IMR-90 (cell line): ENCODE results near the gene CD300H. TPM values are rescaled to one million over a fixed set of nuclear protein-coding genes. Genes with fewer than 3 reads are reported as not detected.

ENCODE experiments used
- ATAC-seq: fragments of 200-7000 bp; cut with Tn5 transposase; 2 replicates; pipeline ENCODE4 v1.9.1; 2020; ENCODE audit warnings: low read depth, mild to moderate bottlenecking, moderate library complexity
- BruUV-seq: library from RNA; stranded (reverse); fragments of 400-500 nt; replicated peaks from 2 replicates; lab custom pipeline; 2021; lab: Mats Ljungman, UMichigan
- CTCF ChIA-PET: fragments of 300-600 bp; formaldehyde crosslinking; extraction: SDS; loops from one replicate; lab custom pipeline; 2021; ENCODE audit warnings: antibody characterized with exemption; lab: Yijun Ruan, JAX
- POLR2A ChIA-PET: fragments of 300-600 bp; sonication (Branson Sonifier 250); formaldehyde crosslinking; loops from one replicate; lab custom pipeline; 2022; ENCODE audit warnings: antibody characterized with exemption; ENCODE audit not compliant: unreplicated experiment; lab: Charles Lee
- DNase-seq: peaks from one replicate; pipeline ENCODE4 v3.0.0; 2013
- H2AFZ ChIP-seq: replicated peaks from 2 replicates; pipeline ENCODE3; 2013; ENCODE audit warnings: low read length, mild to moderate bottlenecking; ENCODE audit not compliant: poor library complexity
- H2AK5ac ChIP-seq: 2 replicates; pipeline ENCODE4 v1.6.1; 2013; ENCODE audit warnings: low read depth, low read length, inconsistent platforms
- H2AK9ac ChIP-seq: replicated peaks from 2 replicates; pipeline ENCODE3; 2013; ENCODE audit warnings: mild to moderate bottlenecking, low read depth, low read length, moderate library complexity; ENCODE audit not compliant: poor library complexity
- H2BK120ac ChIP-seq: 2 replicates; pipeline ENCODE4 v1.6.1; 2013; ENCODE audit warnings: low read depth, low read length, inconsistent platforms
- H2BK15ac ChIP-seq: 3 replicates; pipeline ENCODE4 v1.6.1; 2013; ENCODE audit warnings: low read depth, low read length, inconsistent platforms
- H2BK20ac ChIP-seq: 2 replicates; pipeline ENCODE4 v1.6.1; 2013; ENCODE audit warnings: low read depth, mild to moderate bottlenecking, inconsistent platforms, low read length, moderate library complexity
- H2BK5ac ChIP-seq: 2 replicates; pipeline ENCODE4 v1.6.1; 2013; ENCODE audit warnings: mild to moderate bottlenecking, low read depth, low read length, inconsistent platforms; ENCODE audit not compliant: poor library complexity, severe bottlenecking
- H3K14ac ChIP-seq: replicated peaks from 2 replicates; pipeline ENCODE4 v1.6.1; 2013; ENCODE audit warnings: low read depth, low read length, inconsistent platforms
- H3K18ac ChIP-seq: 2 replicates; pipeline ENCODE4 v1.6.1; 2013; ENCODE audit warnings: low read depth, low read length, control low read depth
- H3K23ac ChIP-seq: 2 replicates; pipeline ENCODE4 v1.6.1; 2013; ENCODE audit warnings: low read depth, low read length, inconsistent platforms
- H3K27ac ChIP-seq: 2 replicates; pipeline ENCODE4 v1.5.1; 2013; ENCODE audit warnings: mild to moderate bottlenecking, control low read depth, low read length; ENCODE audit not compliant: insufficient read depth
- H3K27me3 ChIP-seq: 2 replicates; pipeline ENCODE4 v1.6.1; 2013; ENCODE audit warnings: low read length; ENCODE audit not compliant: control insufficient read depth, insufficient read depth
- H3K36me3 ChIP-seq: 2 replicates; pipeline ENCODE4 v1.6.1; 2013; ENCODE audit warnings: low read length, mixed read lengths; ENCODE audit not compliant: control insufficient read depth, insufficient read depth
- H3K4ac ChIP-seq: 2 replicates; pipeline ENCODE4 v1.6.1; 2013; ENCODE audit warnings: low read depth, low read length, inconsistent platforms
- H3K4me1 ChIP-seq: 2 replicates; pipeline ENCODE4 v1.6.1; 2013; ENCODE audit warnings: low read length, mixed read lengths; ENCODE audit not compliant: control insufficient read depth, insufficient read depth
- H3K4me2 ChIP-seq: 2 replicates; pipeline ENCODE4 v1.6.1; 2013; ENCODE audit warnings: low read depth, mild to moderate bottlenecking, control low read depth, low read length, moderate library complexity
- H3K4me3 ChIP-seq: 2 replicates; pipeline ENCODE4 v1.5.1; 2013; ENCODE audit warnings: low read depth, mild to moderate bottlenecking, control low read depth, low read length, moderate library complexity; ENCODE audit not compliant: insufficient read depth
- H3K56ac ChIP-seq: 2 replicates; pipeline ENCODE4 v1.6.1; 2013; ENCODE audit warnings: low read length, inconsistent platforms; ENCODE audit not compliant: insufficient read depth; ENCODE audit errors: extremely low read depth
- H3K79me1 ChIP-seq, 2 experiments: 2 replicates each; pipeline ENCODE4 v1.6.1; 2013; ENCODE audit warnings: low read length in 2 of 2, inconsistent platforms in 1 of 2, low read depth in 1 of 2
- H3K9ac ChIP-seq: 2 replicates; pipeline ENCODE4 v1.6.1; 2013; ENCODE audit warnings: low read depth, low read length, control low read depth
- H3K9me1 ChIP-seq: 2 replicates; pipeline ENCODE4 v1.6.1; 2013; ENCODE audit warnings: low read length, inconsistent platforms; ENCODE audit not compliant: insufficient read depth
- H3K9me3 ChIP-seq: 2 replicates; pipeline ENCODE4 v1.6.1; 2013; ENCODE audit warnings: low read length; ENCODE audit not compliant: control insufficient read depth, insufficient read depth
- H4K20me1 ChIP-seq: 2 replicates; pipeline ENCODE4 v1.6.1; 2013; ENCODE audit warnings: low read length, inconsistent platforms; ENCODE audit not compliant: insufficient read depth
- H4K5ac ChIP-seq: 2 replicates; pipeline ENCODE4 v1.6.1; 2013; ENCODE audit warnings: mild to moderate bottlenecking, low read depth, low read length, control low read depth
- H4K8ac ChIP-seq, 2 experiments: 2 replicates each; pipeline ENCODE4 v1.6.1; 2013; ENCODE audit warnings: low read depth in 2 of 2, low read length in 2 of 2, control low read depth in 1 of 2, inconsistent platforms in 1 of 2
- H4K91ac ChIP-seq: 2 replicates; pipeline ENCODE4 v1.6.1; 2013; ENCODE audit warnings: low read depth, low read length, inconsistent platforms; ENCODE audit not compliant: insufficient read depth
- FOS ChIP-seq: fragments of 150-350 bp; IDR thresholded peaks from 2 replicates; pipeline ENCODE4 v1.6.1; 2016; ENCODE audit warnings: low read depth, low read length
- MAFK ChIP-seq: IDR thresholded peaks from 2 replicates; pipeline ENCODE4 v1.6.1; 2012; ENCODE audit warnings: low read depth, low read length, improper control_type of control experiment
- NFE2L2 ChIP-seq: fragments of 150-350 bp; IDR thresholded peaks from 2 replicates; pipeline ENCODE4 v1.6.1; 2016; ENCODE audit warnings: low read depth, mild to moderate bottlenecking, low read length
- WGBS, 2 experiments: methylation state at CpG; one replicate each; pipeline versions ENCODE4 v1.1.5 to v1.1.7; 2013; ENCODE audit warnings: missing lambda C conversion rate in 2 of 2; ENCODE audit not compliant: insufficient read length in 1 of 2; ENCODE audit errors: extremely low coverage in 2 of 2; 5-methylcytosine and 5-hydroxymethylcytosine counted together
- dilution Hi-C: fragments of 300-500 bp; cut with HindIII; formaldehyde crosslinking; loops from one replicate; pipeline ENCODE4 v1.14.3; 2018; ENCODE audit warnings: low sequenced_read_pairs; ENCODE audit not compliant: unreplicated experiment
- in situ Hi-C: fragments of 300-500 bp; cut with MboI; formaldehyde crosslinking; loops from 3 replicates; pipeline ENCODE4 v1.14.3; 2019; ENCODE audit warnings: low sequenced_read_pairs, inconsistent platforms, mixed read lengths
- intact Hi-C: fragments of 100-400 bp; cut with micrococcal nuclease; formaldehyde crosslinking; loops from 2 replicates; pipeline ENCODE4 v1.10.0; 2022
- polyA plus RNA-seq, 3 experiments: library from polyadenylated mRNA; depleted of rRNA; stranded (reverse); fragments of >200 nt; gene quantifications; 2 replicates each; pipeline ENCODE4 v1.2.3, GENCODE V29; 2012; ENCODE audit warnings: low replicate concordance in 1 of 3
- total RNA-seq: library from RNA; depleted of rRNA; stranded (reverse); fragments of >200 nt; gene quantifications from 2 replicates; pipeline ENCODE4 v1.2.3, GENCODE V29; 2012
- TF ChIP-seq, protein P1 (sequence below): fragments of 150-350 bp; IDR thresholded peaks from 2 replicates; pipeline ENCODE4 v1.6.1; 2017; ENCODE audit warnings: mild to moderate bottlenecking, antibody characterized with exemption, low read length, low read depth

The CD300H gene
- total and polyA plus RNA-seq, 2 of the 4 experiments (the other 2 are of a cell fraction) = not detected

DNA sequence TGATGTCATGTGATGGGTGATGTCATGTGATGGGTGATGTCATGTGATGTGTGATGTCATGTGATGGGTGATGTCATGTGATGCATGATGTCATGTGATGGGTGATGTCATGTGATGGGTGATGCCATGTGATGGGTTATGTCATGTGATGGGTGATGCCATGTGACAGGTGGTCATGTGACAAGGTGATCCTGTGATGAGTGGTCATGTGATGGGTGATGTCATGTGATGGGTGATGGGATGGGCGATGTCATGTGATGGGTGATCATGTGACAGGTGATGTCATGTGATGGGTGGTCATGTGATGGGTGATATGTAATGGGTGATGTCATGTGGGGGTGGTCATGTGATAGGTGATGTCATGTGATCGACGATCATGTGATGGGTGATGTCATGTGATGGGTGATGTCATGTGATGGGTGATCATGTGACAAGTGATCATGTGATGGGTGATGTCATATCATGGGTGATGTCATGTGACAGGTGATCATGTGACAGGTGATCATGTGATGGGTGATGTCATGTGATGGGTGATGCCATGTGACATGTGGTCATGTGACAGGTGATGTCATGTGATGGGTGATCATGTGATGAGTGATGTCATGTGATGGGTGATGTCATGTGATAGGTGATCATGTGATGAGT lies 53.2 kb downstream of the CD300H start:
- Histone ChIP-seq H3K79me1 (no peaks in the 10 kb centered on the region), H4K91ac (no peak overlapping the region), H4K5ac (no peak overlapping the region), H3K9ac (no peak overlapping the region), H2AK5ac (no peak overlapping the region), H4K8ac (no peak overlapping the region), H3K18ac (no peak overlapping the region), H3K23ac (no peak overlapping the region), H3K27ac (no peak overlapping the region), H2BK15ac (no peak overlapping the region), H3K9me1 (no peaks in the 10 kb centered on the region), H2BK5ac (no peak overlapping the region), H2BK20ac (no peak overlapping the region), H3K9me3 (peaks cover 35% of the 10 kb centered on the region), H3K56ac (no peak overlapping the region), H3K27me3 (no peaks in the 10 kb centered on the region), H3K4me1 (no peaks in the 10 kb centered on the region), H4K20me1 (no peaks in the 10 kb centered on the region), H3K4me2 (no peak overlapping the region), H2BK120ac (no peak overlapping the region), H2AK9ac (no peak overlapping the region), H3K4me3 (no peak overlapping the region), H3K4ac (no peak overlapping the region), H3K36me3 (no peaks in the 10 kb centered on the region), H2AFZ (peak overlapping the region; percentile 32), H3K14ac (no peak overlapping the region)
- WGBS, 2 experiments = 69% methylated on average over 2 of the region's 3 CpGs; no CpG with 5 or more reads in 1 of the 2 experiments
- no TSS peak for BruUV-seq
- CTCF ChIA-PET = no interaction called here
- ATAC-seq (no peak), DNase-seq (peak; percentile 31)
- no peak for TF ChIP-seq NFE2L2
- TF ChIP-seq, protein P1, sequence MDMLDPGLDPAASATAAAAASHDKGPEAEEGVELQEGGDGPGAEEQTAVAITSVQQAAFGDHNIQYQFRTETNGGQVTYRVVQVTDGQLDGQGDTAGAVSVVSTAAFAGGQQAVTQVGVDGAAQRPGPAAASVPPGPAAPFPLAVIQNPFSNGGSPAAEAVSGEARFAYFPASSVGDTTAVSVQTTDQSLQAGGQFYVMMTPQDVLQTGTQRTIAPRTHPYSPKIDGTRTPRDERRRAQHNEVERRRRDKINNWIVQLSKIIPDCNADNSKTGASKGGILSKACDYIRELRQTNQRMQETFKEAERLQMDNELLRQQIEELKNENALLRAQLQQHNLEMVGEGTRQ = peak; percentile 83
- TF ChIP-seq MAFK = no peak
- TF ChIP-seq FOS = peak; percentile 29; the same call in 1 of the 2 replicates
- POLR2A ChIA-PET = no interaction called here
- intact Hi-C loops (no loop called here), dilution Hi-C loops (no loop called here), in situ Hi-C loops (no loop called here)
